ENCODE data around the gene PPP4R4.

Gene PPP4R4

DNA sequence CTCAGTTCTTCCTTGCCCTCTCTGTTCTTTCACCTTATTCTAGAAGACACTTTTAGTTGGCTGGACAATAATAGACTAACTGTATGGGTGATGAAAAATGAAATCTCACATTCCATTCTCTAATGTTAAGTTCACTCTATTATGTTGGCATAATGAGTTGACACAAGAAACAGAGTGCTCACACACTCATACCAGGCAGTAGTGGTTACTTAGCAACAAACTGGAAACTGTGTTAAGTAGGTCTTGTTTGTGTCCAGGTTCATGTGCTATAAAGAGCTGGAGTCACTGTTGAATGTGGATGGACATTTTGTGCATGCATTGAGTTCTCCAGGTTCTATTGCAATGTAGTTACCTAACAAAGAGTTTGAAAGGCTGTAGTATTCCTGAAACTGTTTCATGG is 16.9 kb upstream of the PPP4R4 start:
- no peaks in the 10 kb centered on the region for H4K20me1 ChIP-seq (ENCODE audit: insufficient read depth, low read length)
- DNase-seq (no peak), ATAC-seq (ENCODE audit: insufficient read depth, low read depth) (no peak)
- peaks cover 3% of the 10 kb centered on the region; the same call in 1 of the 2 replicates for H3K4me1 ChIP-seq (ENCODE audit: insufficient read depth, low read length)
- peaks cover 8% of the 10 kb centered on the region for H3K27me3 ChIP-seq (ENCODE audit: insufficient read depth, low read length, poor library complexity)
- no peak overlapping the region for H3K27ac ChIP-seq (ENCODE audit: low read length)
- no peaks in the 10 kb centered on the region for H3K9me3 ChIP-seq (ENCODE audit: insufficient read depth, low read length, severe bottlenecking)
- TF ChIP-seq CTCF (IDR thresholded peaks at IDR 0.05; ENCODE audit: borderline replicate concordance, extremely low read depth, low read length, poor library complexity, severe bottlenecking) (no peak), EZH2 (IDR thresholded peaks at IDR 0.05; ENCODE audit: borderline replicate concordance, low read depth, low read length, severe bottlenecking) (no peak)
- no peak overlapping the region for H2AFZ ChIP-seq (ENCODE audit: low read depth, low read length)
- no peak overlapping the region for H3K4me3 ChIP-seq (ENCODE audit: low read depth in 1 of 2, low read length in 2 of 2)
- no peak overlapping the region for H3K9ac ChIP-seq (ENCODE audit: low read depth, low read length)
- H3K79me2 ChIP-seq (ENCODE audit: insufficient read depth, low read length) = no peaks in the 10 kb centered on the region
- no peaks in the 10 kb centered on the region for H3K36me3 ChIP-seq (ENCODE audit: insufficient read depth, low read length)
- H3K4me2 ChIP-seq (ENCODE audit: insufficient read depth, low read length) = no peak overlapping the region

DNA sequence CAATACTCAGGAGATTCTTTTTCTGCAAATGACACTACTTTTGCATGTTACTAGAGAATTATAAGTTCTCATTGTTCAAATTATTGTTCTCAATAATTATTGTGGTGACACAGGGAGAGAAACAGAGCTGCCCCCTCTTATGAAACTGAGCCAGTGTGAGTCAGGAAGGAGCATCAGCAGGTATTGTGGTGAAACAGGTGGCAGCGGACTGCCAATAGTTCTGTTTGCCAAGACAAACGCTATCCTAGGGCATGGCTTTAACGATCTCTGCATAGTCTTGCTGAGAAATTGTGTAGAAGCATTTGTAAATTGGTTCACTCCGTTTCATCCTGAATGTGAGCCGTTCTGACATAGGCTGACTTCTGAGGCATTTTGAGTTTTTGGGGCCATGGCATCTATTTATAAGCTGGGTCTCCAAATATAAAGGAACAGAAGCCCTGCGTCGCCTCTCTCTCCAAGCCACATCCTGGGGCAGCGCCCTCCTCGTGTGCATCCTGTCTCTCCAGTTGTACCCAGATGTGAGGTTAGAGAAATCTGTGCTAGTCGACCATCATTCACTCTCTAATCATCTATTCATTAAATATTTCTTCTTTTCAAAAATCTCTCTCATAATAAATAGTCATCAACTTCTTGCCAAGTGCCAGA is 15.8 kb upstream of the PPP4R4 start:
- Histone ChIP-seq H3K9me3 (ENCODE audit: insufficient read depth, low read length, severe bottlenecking) (no peaks in the 10 kb centered on the region), H3K4me3 (ENCODE audit: low read depth in 1 of 2, low read length in 2 of 2) (no peak overlapping the region), H3K79me2 (ENCODE audit: insufficient read depth, low read length) (no peaks in the 10 kb centered on the region), H3K36me3 (ENCODE audit: insufficient read depth, low read length) (no peaks in the 10 kb centered on the region), H3K27me3 (ENCODE audit: insufficient read depth, low read length, poor library complexity) (peaks cover 12% of the 10 kb centered on the region), H2AFZ (ENCODE audit: low read depth, low read length) (no peak overlapping the region), H3K4me1 (ENCODE audit: insufficient read depth, low read length) (peaks cover 6% of the 10 kb centered on the region; the same call in 1 of the 2 replicates), H4K20me1 (ENCODE audit: insufficient read depth, low read length) (no peaks in the 10 kb centered on the region), H3K4me2 (ENCODE audit: insufficient read depth, low read length) (no peak overlapping the region), H3K9ac (ENCODE audit: low read depth, low read length) (no peak overlapping the region), H3K27ac (ENCODE audit: low read length) (no peak overlapping the region)
- TF ChIP-seq EZH2 (IDR thresholded peaks at IDR 0.05; ENCODE audit: borderline replicate concordance, low read depth, low read length, severe bottlenecking) = no peak
- no peak for TF ChIP-seq CTCF (IDR thresholded peaks at IDR 0.05; ENCODE audit: borderline replicate concordance, extremely low read depth, low read length, poor library complexity, severe bottlenecking)
- ATAC-seq (ENCODE audit: insufficient read depth, low read depth) (peak; percentile 67), DNase-seq (no peak)

DNA sequence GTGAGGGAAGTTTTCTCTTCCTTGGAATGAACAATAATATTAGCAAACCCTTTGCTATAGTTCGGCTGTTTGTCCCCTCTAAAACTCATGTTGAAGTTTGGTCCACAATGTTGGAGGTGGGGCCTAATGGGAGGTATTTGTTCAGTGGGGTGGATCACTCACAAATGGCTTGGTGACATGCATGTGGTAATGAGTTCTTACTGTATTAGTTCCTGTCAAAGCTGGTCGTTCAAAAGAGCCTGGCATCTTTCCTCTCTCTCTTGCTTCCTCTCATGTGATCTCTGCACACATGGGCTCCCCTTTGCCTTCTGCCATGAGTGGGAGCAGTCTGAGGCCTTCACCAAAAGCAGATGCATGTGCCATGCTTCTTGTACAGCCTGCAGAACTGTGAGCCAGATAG is 13.1 kb upstream of the PPP4R4 start:
- DNase-seq = no peak
- no peaks in the 10 kb centered on the region for H3K36me3 ChIP-seq (ENCODE audit: insufficient read depth, low read length)
- ATAC-seq (ENCODE audit: insufficient read depth, low read depth) = no peak
- TF ChIP-seq CTCF (IDR thresholded peaks at IDR 0.05; ENCODE audit: borderline replicate concordance, extremely low read depth, low read length, poor library complexity, severe bottlenecking) = no peak
- TF ChIP-seq EZH2 (IDR thresholded peaks at IDR 0.05; ENCODE audit: borderline replicate concordance, low read depth, low read length, severe bottlenecking) = no peak
- peaks cover 15% of the 10 kb centered on the region for H3K27me3 ChIP-seq (ENCODE audit: insufficient read depth, low read length, poor library complexity)
- no peak overlapping the region for H3K4me2 ChIP-seq (ENCODE audit: insufficient read depth, low read length)
- no peak overlapping the region for H3K4me3 ChIP-seq (ENCODE audit: low read depth in 1 of 2, low read length in 2 of 2)
- H3K79me2 ChIP-seq (ENCODE audit: insufficient read depth, low read length) = no peaks in the 10 kb centered on the region
- no peak overlapping the region for H2AFZ ChIP-seq (ENCODE audit: low read depth, low read length)
- no peaks in the 10 kb centered on the region for H4K20me1 ChIP-seq (ENCODE audit: insufficient read depth, low read length)
- H3K27ac ChIP-seq (ENCODE audit: low read length) = no peak overlapping the region
- H3K4me1 ChIP-seq (ENCODE audit: insufficient read depth, low read length) = peaks cover 6% of the 10 kb centered on the region; the same call in 1 of the 2 replicates
- no peaks in the 10 kb centered on the region for H3K9me3 ChIP-seq (ENCODE audit: insufficient read depth, low read length, severe bottlenecking)
- H3K9ac ChIP-seq (ENCODE audit: low read depth, low read length) = no peak overlapping the region

Data from DND-41 (cell line).